ENCODE results near the gene GHRH. TPM values are rescaled to one million over a fixed set of nuclear protein-coding genes. Genes with fewer than 3 reads are reported as not detected.

Gene GHRH
- total RNA-seq, 4 donors from 2014 or later = not detected

GRCh38 chr20:37229357-37229756, 32.3 kb downstream of the GHRH start:
- intact Hi-C loops (cut with DNase I) = no loop called here
- Histone ChIP-seq H3K36me3 (peaks cover 88 to 96% of the 10 kb centered on the region in 2 donors), H3K27ac (no peak overlapping the region), H3K4me3 (replicated peaks in 1 of 3) (no peak overlapping the region), H3K9me3 (no peaks in the 10 kb centered on the region), H3K4me1 (no peaks in the 10 kb centered on the region), H3K27me3 (no peaks in the 10 kb centered on the region)
- WGBS, 2 donors = 92 to 93% methylated on average over 4 of the region's 4 CpGs
- DNase-seq = no peak
- TF ChIP-seq, protein P1, sequence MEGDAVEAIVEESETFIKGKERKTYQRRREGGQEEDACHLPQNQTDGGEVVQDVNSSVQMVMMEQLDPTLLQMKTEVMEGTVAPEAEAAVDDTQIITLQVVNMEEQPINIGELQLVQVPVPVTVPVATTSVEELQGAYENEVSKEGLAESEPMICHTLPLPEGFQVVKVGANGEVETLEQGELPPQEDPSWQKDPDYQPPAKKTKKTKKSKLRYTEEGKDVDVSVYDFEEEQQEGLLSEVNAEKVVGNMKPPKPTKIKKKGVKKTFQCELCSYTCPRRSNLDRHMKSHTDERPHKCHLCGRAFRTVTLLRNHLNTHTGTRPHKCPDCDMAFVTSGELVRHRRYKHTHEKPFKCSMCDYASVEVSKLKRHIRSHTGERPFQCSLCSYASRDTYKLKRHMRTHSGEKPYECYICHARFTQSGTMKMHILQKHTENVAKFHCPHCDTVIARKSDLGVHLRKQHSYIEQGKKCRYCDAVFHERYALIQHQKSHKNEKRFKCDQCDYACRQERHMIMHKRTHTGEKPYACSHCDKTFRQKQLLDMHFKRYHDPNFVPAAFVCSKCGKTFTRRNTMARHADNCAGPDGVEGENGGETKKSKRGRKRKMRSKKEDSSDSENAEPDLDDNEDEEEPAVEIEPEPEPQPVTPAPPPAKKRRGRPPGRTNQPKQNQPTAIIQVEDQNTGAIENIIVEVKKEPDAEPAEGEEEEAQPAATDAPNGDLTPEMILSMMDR (IDR thresholded peaks at IDR 0.05) = no peak
- no peak for TF ChIP-seq POLR2A (IDR thresholded peaks at IDR 0.05)

DNA sequence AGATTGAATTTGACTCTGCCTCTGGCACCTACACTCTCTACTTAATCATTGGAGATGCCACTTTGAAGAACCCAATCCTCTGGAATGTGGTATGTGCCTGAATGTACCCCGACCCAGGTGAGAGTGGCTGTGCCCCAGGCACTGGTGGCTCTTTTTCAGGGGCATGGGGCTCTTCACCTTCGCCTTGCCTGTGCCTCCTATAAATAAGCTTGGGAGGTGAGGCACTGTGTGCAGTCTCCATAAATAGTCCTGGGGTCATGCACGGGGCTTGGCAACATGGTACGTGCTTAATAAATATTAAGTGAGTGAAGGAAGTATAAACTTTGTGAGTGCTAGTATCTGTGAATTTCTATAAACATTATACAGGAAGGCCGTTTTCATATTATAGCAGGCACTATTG, 33.0 kb downstream of the GHRH start:
- H3K27ac ChIP-seq = no peak overlapping the region
- H3K4me3 ChIP-seq (replicated peaks in 1 of 3) = no peak overlapping the region
- H3K36me3 ChIP-seq = peaks cover 88 to 96% of the 10 kb centered on the region in 2 donors
- no peak for TF ChIP-seq POLR2A (IDR thresholded peaks at IDR 0.05)
- TF ChIP-seq, protein P1 (IDR thresholded peaks at IDR 0.05) = no peak
- H3K4me1 ChIP-seq = no peaks in the 10 kb centered on the region
- no peaks in the 10 kb centered on the region for H3K27me3 ChIP-seq
- intact Hi-C loops (cut with DNase I) = no loop called here
- WGBS, 2 donors = 92 to 94% methylated on average over 5 of the region's 5 CpGs
- H3K9me3 ChIP-seq = no peaks in the 10 kb centered on the region
- DNase-seq = no peak

DNA sequence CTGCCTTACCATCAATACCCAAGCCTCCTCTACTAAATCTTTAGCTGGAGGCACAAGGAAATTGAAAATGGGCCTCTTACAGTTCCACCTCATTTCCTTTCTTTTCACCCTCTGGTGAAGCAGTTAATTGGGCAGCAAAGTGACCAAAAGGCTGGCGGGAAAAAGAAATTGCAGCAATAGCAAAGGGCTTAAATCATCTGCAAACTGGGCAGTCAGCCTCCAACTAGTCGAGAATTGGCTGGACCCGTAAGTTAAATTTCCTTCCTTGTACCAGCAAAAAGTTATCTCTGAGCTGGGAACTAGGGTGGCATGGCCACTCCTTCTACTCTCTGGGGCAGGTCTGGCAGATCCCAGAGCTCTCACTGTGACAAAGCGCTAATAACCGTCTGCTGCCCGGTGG, 33.5 kb downstream of the GHRH start:
- WGBS, 2 donors = 84% methylated on average over 6 of the region's 6 CpGs
- intact Hi-C loops (cut with DNase I) = no loop called here
- DNase-seq = no peak
- Histone ChIP-seq H3K4me3 (replicated peaks in 1 of 3) (no peak overlapping the region), H3K4me1 (peaks cover 0 to 2% of the 10 kb centered on the region in 2 donors), H3K9me3 (no peaks in the 10 kb centered on the region), H3K27me3 (no peaks in the 10 kb centered on the region), H3K36me3 (peaks cover 82 to 90% of the 10 kb centered on the region in 2 donors), H3K27ac (no peak overlapping the region)
- TF ChIP-seq, protein P1 (IDR thresholded peaks at IDR 0.05) = no peak
- TF ChIP-seq POLR2A (IDR thresholded peaks at IDR 0.05) = no peak

DNA sequence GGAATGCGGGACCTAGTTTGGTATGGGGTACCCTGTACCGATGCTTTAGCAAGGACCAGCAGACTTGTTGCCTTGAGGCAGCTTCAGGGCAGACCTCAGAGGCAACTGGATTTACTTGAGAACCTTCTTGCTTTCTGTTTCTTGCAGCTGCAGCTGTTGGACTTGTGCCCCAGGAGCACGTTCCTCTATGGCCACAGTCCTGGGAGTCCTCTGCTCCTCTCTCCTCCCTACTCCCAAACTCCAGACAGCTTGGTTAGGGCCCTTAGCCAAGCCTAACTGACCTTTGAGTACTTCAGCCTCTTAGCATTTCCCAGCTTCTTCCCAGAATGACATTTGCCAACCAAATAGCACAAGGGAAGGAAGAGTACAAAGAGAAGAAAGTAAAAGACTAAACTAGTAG, 34.7 kb downstream of the GHRH start:
- intact Hi-C loops (cut with DNase I) = no loop called here
- 64 to 73% methylated on average over 3 of the region's 3 CpGs for WGBS, 2 donors
- peaks cover 70 to 79% of the 10 kb centered on the region in 2 donors for H3K36me3 ChIP-seq
- no peak overlapping the region for H3K4me3 ChIP-seq (replicated peaks in 1 of 3)
- H3K27ac ChIP-seq = no peak overlapping the region
- DNase-seq = peak; percentile 28 to 37
- peaks cover 0 to 6% of the 10 kb centered on the region in 2 donors for H3K4me1 ChIP-seq
- TF ChIP-seq, protein P1 (IDR thresholded peaks at IDR 0.05) = no peak
- TF ChIP-seq POLR2A (IDR thresholded peaks at IDR 0.05) = no peak
- H3K27me3 ChIP-seq = no peaks in the 10 kb centered on the region
- H3K9me3 ChIP-seq = no peaks in the 10 kb centered on the region

DNA sequence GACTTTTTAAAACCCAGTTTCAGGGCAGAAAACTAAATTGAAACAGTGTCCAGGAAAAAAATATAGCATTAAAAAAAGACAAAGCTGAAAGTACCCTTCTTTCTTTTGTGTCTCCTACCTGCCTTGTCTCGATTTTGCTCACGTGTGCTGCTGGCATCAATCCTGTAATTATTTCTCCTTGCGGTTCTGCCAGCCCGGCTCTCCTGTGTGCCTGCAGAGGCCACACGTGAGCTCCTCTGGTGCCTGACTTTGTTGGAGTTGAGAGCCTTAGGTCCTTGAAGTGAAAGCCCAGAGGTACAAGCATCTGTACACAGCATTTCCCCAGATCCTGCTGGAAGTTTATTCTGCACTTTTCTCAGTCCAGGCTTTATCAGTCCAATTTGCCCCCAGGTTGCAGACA, 36.5 kb downstream of the GHRH start:
- no peak overlapping the region for H3K27ac ChIP-seq
- H3K4me3 ChIP-seq (replicated peaks in 1 of 3) = no peak overlapping the region
- DNase-seq = peak; percentile 34 to 45
- WGBS, 2 donors = 90% methylated on average over 5 of the region's 5 CpGs
- no peak for TF ChIP-seq POLR2A (IDR thresholded peaks at IDR 0.05)
- TF ChIP-seq, protein P1 (IDR thresholded peaks at IDR 0.05) = no peak
- intact Hi-C loops (cut with DNase I) = no loop called here
- no peaks in the 10 kb centered on the region for H3K27me3 ChIP-seq
- peaks cover 56 to 62% of the 10 kb centered on the region in 2 donors for H3K36me3 ChIP-seq
- H3K9me3 ChIP-seq = no peaks in the 10 kb centered on the region
- H3K4me1 ChIP-seq = peaks cover 0 to 6% of the 10 kb centered on the region in 2 donors

Measured in thyroid gland (tissue), 4 donors.